HG02852 (cell line): Measurements from ENCODE around the gene ELF3.
"Not testable (repeated sequence)": the region's sequence is repeated elsewhere in the genome, so short reads cannot be mapped to it uniquely, and the experiment has no call there.

Source experiments
- ATAC-seq: cut with Tn5 transposase; IDR thresholded peaks from one replicate; pipeline ENCODE4 v1.9.1; 2021; ENCODE audit warnings: mild to moderate bottlenecking, moderate library complexity; ENCODE audit not compliant: unreplicated experiment

ELF3 gene

GRCh38 chr1:202034149-202034682, 23.8 kb downstream of the ELF3 start:
- ATAC-seq = no peak

GRCh38 chr1:202034683-202035462, 24.5 kb downstream of the ELF3 start:
- no peak for ATAC-seq

- ATAC-seq = no peak
Observed at GRCh38 chr1:202036595-202037387, 26.4 kb downstream of the ELF3 start.

GRCh38 chr1:202037706-202038296, 27.4 kb downstream of the ELF3 start:
- no peak for ATAC-seq

GRCh38 chr1:202038688-202039346, 28.4 kb downstream of the ELF3 start:
- peak; percentile 75 for ATAC-seq

GRCh38 chr1:202045705-202046104, 35.3 kb downstream of the ELF3 start:
- no peak for ATAC-seq

GRCh38 chr1:202046227-202046626, 35.8 kb downstream of the ELF3 start:
- no peak for ATAC-seq

- ATAC-seq = no peak
Observed at GRCh38 chr1:202046748-202047708, 36.6 kb downstream of the ELF3 start.

- no peak for ATAC-seq
Observed at GRCh38 chr1:202047977-202048376, 37.6 kb downstream of the ELF3 start.

- ATAC-seq = no peak
Observed at GRCh38 chr1:202049129-202049528, 38.7 kb downstream of the ELF3 start.

GRCh38 chr1:202054094-202054493, 43.7 kb downstream of the ELF3 start:
- ATAC-seq = no peak

- not testable (repeated sequence) for ATAC-seq
Observed at GRCh38 chr1:202054673-202055072, 44.3 kb downstream of the ELF3 start.

GRCh38 chr1:202056644-202057334, 46.4 kb downstream of the ELF3 start:
- ATAC-seq = no peak

GRCh38 chr1:202057335-202057704, 46.9 kb downstream of the ELF3 start:
- ATAC-seq = not testable (repeated sequence)

GRCh38 chr1:202058001-202058908, 47.9 kb downstream of the ELF3 start:
- no peak for ATAC-seq

- ATAC-seq = no peak
Observed at GRCh38 chr1:202061055-202061454, 50.7 kb downstream of the ELF3 start.

- ATAC-seq = not testable (repeated sequence)
Observed at GRCh38 chr1:202061787-202062186, 51.4 kb downstream of the ELF3 start.

- not testable (repeated sequence) for ATAC-seq
Observed at GRCh38 chr1:202062636-202063035, 52.2 kb downstream of the ELF3 start.
